GM10266 (cell line): Measurements from ENCODE around the gene ARSB.

Source experiments
- DNase-seq: peaks from one replicate; pipeline ENCODE4 v3.0.0; 2012; ENCODE audit errors: extremely low spot score
- TF ChIP-seq, protein P1 (sequence below): IDR thresholded peaks from 2 replicates; pipeline ENCODE4 v1.5.1; 2012; ENCODE audit warnings: mild to moderate bottlenecking, low read depth; ENCODE audit not compliant: control insufficient read depth, insufficient read depth; ENCODE audit errors: missing control alignments

Gene ARSB

GRCh38 chr5:78811121-78811817 is 173.8 kb downstream of the ARSB start:
- DNase-seq = no peak

GRCh38 chr5:78810098-78810920 is 174.8 kb downstream of the ARSB start:
- TF ChIP-seq, protein P1, sequence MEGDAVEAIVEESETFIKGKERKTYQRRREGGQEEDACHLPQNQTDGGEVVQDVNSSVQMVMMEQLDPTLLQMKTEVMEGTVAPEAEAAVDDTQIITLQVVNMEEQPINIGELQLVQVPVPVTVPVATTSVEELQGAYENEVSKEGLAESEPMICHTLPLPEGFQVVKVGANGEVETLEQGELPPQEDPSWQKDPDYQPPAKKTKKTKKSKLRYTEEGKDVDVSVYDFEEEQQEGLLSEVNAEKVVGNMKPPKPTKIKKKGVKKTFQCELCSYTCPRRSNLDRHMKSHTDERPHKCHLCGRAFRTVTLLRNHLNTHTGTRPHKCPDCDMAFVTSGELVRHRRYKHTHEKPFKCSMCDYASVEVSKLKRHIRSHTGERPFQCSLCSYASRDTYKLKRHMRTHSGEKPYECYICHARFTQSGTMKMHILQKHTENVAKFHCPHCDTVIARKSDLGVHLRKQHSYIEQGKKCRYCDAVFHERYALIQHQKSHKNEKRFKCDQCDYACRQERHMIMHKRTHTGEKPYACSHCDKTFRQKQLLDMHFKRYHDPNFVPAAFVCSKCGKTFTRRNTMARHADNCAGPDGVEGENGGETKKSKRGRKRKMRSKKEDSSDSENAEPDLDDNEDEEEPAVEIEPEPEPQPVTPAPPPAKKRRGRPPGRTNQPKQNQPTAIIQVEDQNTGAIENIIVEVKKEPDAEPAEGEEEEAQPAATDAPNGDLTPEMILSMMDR = no peak

More at GRCh38 chr5:78811121-78811817, 173.8 kb downstream of the ARSB start:
- TF ChIP-seq, protein P1 = no peak

GRCh38 chr5:78809444-78809843 is 175.7 kb downstream of the ARSB start:
- TF ChIP-seq, protein P1 = no peak
- no peak for DNase-seq

More at GRCh38 chr5:78810098-78810920, 174.8 kb downstream of the ARSB start:
- DNase-seq = no peak

- TF ChIP-seq, protein P1 = no peak
- DNase-seq = no peak
These were observed 176.3 kb downstream of the ARSB start for GRCh38 chr5:78808818-78809217.

GRCh38 chr5:78808380-78808779 is 176.7 kb downstream of the ARSB start:
- TF ChIP-seq, protein P1 = no peak
- DNase-seq = no peak

GRCh38 chr5:78806544-78806943 is 178.6 kb downstream of the ARSB start:
- TF ChIP-seq, protein P1 = no peak
- DNase-seq = no peak

GRCh38 chr5:78805474-78806124 is 179.5 kb downstream of the ARSB start:
- no peak for DNase-seq
- TF ChIP-seq, protein P1 = no peak
